H9 (cell line): ENCODE measurements around the gene DGKD. TPM values are rescaled to one million over a fixed set of nuclear protein-coding genes. Genes with fewer than 3 reads are reported as not detected.

ENCODE experiments used
- DNase-seq: peaks from one replicate; pipeline ENCODE4 v3.0.0-alpha.2; 2017
- H2AFZ ChIP-seq: one replicate; pipeline ENCODE4 v1.6.1; 2013; ENCODE audit warnings: mild to moderate bottlenecking, low read length, control low read depth, moderate library complexity
- H2AK5ac ChIP-seq: 2 replicates; pipeline ENCODE4 v1.6.1; 2013; ENCODE audit warnings: low read length, control low read depth, mixed read lengths; ENCODE audit not compliant: insufficient read length
- H2BK120ac ChIP-seq: one replicate; pipeline ENCODE4 v1.6.1; 2013; ENCODE audit warnings: low read depth, mild to moderate bottlenecking, low read length, control low read depth, inconsistent platforms; ENCODE audit not compliant: poor library complexity, severe bottlenecking
- H2BK12ac ChIP-seq: 2 replicates; pipeline ENCODE4 v1.6.1; 2013; ENCODE audit warnings: low read length, control low read depth, mixed read lengths, low read depth; ENCODE audit not compliant: insufficient read length
- H2BK15ac ChIP-seq: 2 replicates; pipeline ENCODE4 v1.6.1; 2013; ENCODE audit warnings: low read depth, low read length, control low read depth
- H2BK20ac ChIP-seq: one replicate; pipeline ENCODE4 v1.6.1; 2013; ENCODE audit warnings: low read depth, mild to moderate bottlenecking, low read length, control low read depth, inconsistent platforms; ENCODE audit not compliant: poor library complexity, severe bottlenecking
- H2BK5ac ChIP-seq: 2 replicates; pipeline ENCODE4 v1.6.1; 2013; ENCODE audit warnings: low read length, control low read depth, mixed read lengths; ENCODE audit not compliant: insufficient read length
- H3K14ac ChIP-seq: 2 replicates; pipeline ENCODE4 v1.6.1; 2013; ENCODE audit warnings: low read length, control low read depth; ENCODE audit not compliant: insufficient read depth
- H3K18ac ChIP-seq: 2 replicates; pipeline ENCODE4 v1.6.1; 2013; ENCODE audit warnings: low read depth, mild to moderate bottlenecking, mixed read lengths, low read length, control low read depth; ENCODE audit not compliant: insufficient read length
- H3K23ac ChIP-seq: 2 replicates; pipeline ENCODE4 v1.6.1; 2013; ENCODE audit warnings: low read length, control low read depth, mixed read lengths, low read depth; ENCODE audit not compliant: insufficient read length
- H3K23me2 ChIP-seq: 2 replicates; pipeline ENCODE4 v1.6.1; 2013; ENCODE audit warnings: low read depth, mild to moderate bottlenecking, mixed read lengths, low read length, control low read depth; ENCODE audit not compliant: insufficient read length, poor library complexity, severe bottlenecking
- H3K27ac ChIP-seq: 2 replicates; pipeline ENCODE4 v1.5.1; 2013; ENCODE audit warnings: low read length, control low read depth, mixed read lengths, low read depth; ENCODE audit not compliant: insufficient read length
- H3K27me3 ChIP-seq: 2 replicates; pipeline ENCODE4 v1.6.1; 2013; ENCODE audit warnings: low read length, control low read depth, inconsistent platforms; ENCODE audit not compliant: insufficient read depth
- H3K4ac ChIP-seq: 2 replicates; pipeline ENCODE4 v1.6.1; 2013; ENCODE audit warnings: low read depth, mild to moderate bottlenecking, control low read depth, inconsistent platforms, low read length, moderate library complexity
- H3K4me1 ChIP-seq: 2 replicates; pipeline ENCODE4 v1.6.1; 2013; ENCODE audit warnings: low read length, control low read depth, inconsistent platforms; ENCODE audit not compliant: insufficient read depth
- H3K4me2 ChIP-seq: 2 replicates; pipeline ENCODE4 v1.6.1; 2013; ENCODE audit warnings: low read length, control low read depth, mixed read lengths; ENCODE audit not compliant: insufficient read length, insufficient read depth
- H3K56ac ChIP-seq: 2 replicates; pipeline ENCODE4 v1.6.1; 2013; ENCODE audit warnings: low read depth, mild to moderate bottlenecking, mixed read lengths, low read length, control low read depth; ENCODE audit not compliant: insufficient read length
- H3K79me1 ChIP-seq: 2 replicates; pipeline ENCODE4 v1.6.1; 2013; ENCODE audit warnings: low read depth, mild to moderate bottlenecking, moderate library complexity, low read length, control low read depth, inconsistent platforms; ENCODE audit not compliant: insufficient read depth, poor library complexity, severe bottlenecking
- H3K79me2 ChIP-seq: 2 replicates; pipeline ENCODE4 v1.6.1; 2013; ENCODE audit warnings: low read length, control low read depth, inconsistent platforms; ENCODE audit not compliant: insufficient read depth
- H3K9ac ChIP-seq: 2 replicates; pipeline ENCODE4 v1.6.1; 2013; ENCODE audit warnings: low read length, control low read depth, mixed read lengths; ENCODE audit not compliant: insufficient read length; ENCODE audit errors: extremely low read depth
- H3K9me3 ChIP-seq: one replicate; pipeline ENCODE4 v1.6.1; 2013; ENCODE audit warnings: low read depth, low read length, inconsistent platforms; ENCODE audit not compliant: control insufficient read depth
- H3T11ph ChIP-seq: one replicate; pipeline ENCODE4 v1.6.1; 2013; ENCODE audit warnings: mild to moderate bottlenecking, low read length, control low read depth, inconsistent platforms
- H4K20me1 ChIP-seq: one replicate; pipeline ENCODE4 v1.6.1; 2013; ENCODE audit not compliant: control insufficient read depth, insufficient read length, insufficient read depth
- H4K5ac ChIP-seq: 2 replicates; pipeline ENCODE4 v1.6.1; 2013; ENCODE audit warnings: low read depth, mild to moderate bottlenecking, mixed read lengths, low read length, control low read depth; ENCODE audit not compliant: insufficient read length
- H4K8ac ChIP-seq: replicated peaks from 2 replicates; pipeline ENCODE4 v1.6.1; 2013; ENCODE audit warnings: low read length, control low read depth, mixed read lengths, low read depth; ENCODE audit not compliant: insufficient read length
- H4K91ac ChIP-seq: 2 replicates; pipeline ENCODE4 v1.6.1; 2013; ENCODE audit warnings: low read depth, mild to moderate bottlenecking, moderate library complexity, mixed read lengths, low read length, control low read depth; ENCODE audit not compliant: insufficient read length
- H3K27ac Mint-ChIP-seq, 3 experiments: 2 replicates in 2 of 3; 3 replicates in 1 of 3; pipeline ENCODE4 v1.8.0; 2020 to 2021; ENCODE audit warnings: mixed read lengths in 3 of 3, mild to moderate bottlenecking in 1 of 3, moderate library complexity in 1 of 3
- H3K27me3 Mint-ChIP-seq: 2 replicates; pipeline ENCODE4 v1.8.0; 2021; ENCODE audit warnings: low read depth, mild to moderate bottlenecking, moderate library complexity, mixed read lengths
- H3K36me3 Mint-ChIP-seq, 3 experiments: 2 replicates in 2 of 3; 3 replicates in 1 of 3; pipeline ENCODE4 v1.8.0; 2020 to 2021; ENCODE audit warnings: low read depth in 3 of 3, mixed read lengths in 3 of 3; ENCODE audit not compliant: insufficient read depth in 1 of 3
- H3K4me1 Mint-ChIP-seq, 2 experiments: 2 replicates each; pipeline ENCODE4 v1.8.0; 2020; ENCODE audit warnings: mixed read lengths in 2 of 2
- H3K4me3 Mint-ChIP-seq, 2 experiments: 2 replicates in 1 of 2; 3 replicates in 1 of 2; pipeline ENCODE4 v1.8.0; 2020 to 2021; ENCODE audit warnings: mild to moderate bottlenecking in 2 of 2, mixed read lengths in 2 of 2, moderate library complexity in 1 of 2
- H3K9me3 Mint-ChIP-seq, 2 experiments: 2 replicates in 1 of 2; 3 replicates in 1 of 2; pipeline ENCODE4 v1.8.0; 2020; ENCODE audit warnings: mild to moderate bottlenecking in 2 of 2, mixed read lengths in 2 of 2, moderate library complexity in 1 of 2
- CTCF ChIP-seq: fragments of 200-600 bp; sonication (generic); conservative IDR thresholded peaks from 3 replicates; pipeline ENCODE4 v1.8.0; 2021; ENCODE audit warnings: antibody characterized with exemption, mild to moderate bottlenecking
- WGBS: extraction: QIAGEN DNeasy Blood & Tissue Kit; methylation state at CpG from one replicate; pipeline ENCODE4 v1.1.7; 2013; ENCODE audit warnings: missing lambda C conversion rate, low lambda C conversion rate, mixed read lengths; ENCODE audit not compliant: insufficient read length; ENCODE audit errors: extremely low coverage; 5-methylcytosine and 5-hydroxymethylcytosine counted together
- total RNA-seq: library from RNA; stranded (reverse); gene quantifications from 2 replicates; pipeline ENCODE4 v1.2.1, GENCODE V29; 2021

Gene DGKD
- total RNA-seq, 1 experiment from 2014 or later, result 20.7 TPM

- DNase-seq, result no peak
- H3K4me3 Mint-ChIP-seq, result no peak overlapping the region
- H3K4ac ChIP-seq, result no peak overlapping the region
- H3K14ac ChIP-seq, result no peak overlapping the region
- no peak overlapping the region for H2AK5ac ChIP-seq
- no peaks in the 10 kb centered on the region for H3K4me1 ChIP-seq
- no peak overlapping the region for H2AFZ ChIP-seq
- peaks cover 4 to 6% of the 10 kb centered on the region in 2 experiments for H3K4me1 Mint-ChIP-seq
- H3K27me3 ChIP-seq, result no peaks in the 10 kb centered on the region
- no peaks in the 10 kb centered on the region; the same call in 1 of the 2 replicates for H3K27me3 Mint-ChIP-seq
- no peaks in the 10 kb centered on the region for H3K79me1 ChIP-seq
- H4K5ac ChIP-seq, result no peak overlapping the region
- no peak overlapping the region for H3K23ac ChIP-seq
- H3K27ac Mint-ChIP-seq, result no peak overlapping the region; a peak in 1 of 7 replicates
- H3K4me2 ChIP-seq, result no peak overlapping the region
- H2BK5ac ChIP-seq, result no peak overlapping the region
- no peaks in the 10 kb centered on the region for H3K9me3 ChIP-seq
- H4K20me1 ChIP-seq, result peaks cover 2% of the 10 kb centered on the region
- no peak overlapping the region for H2BK20ac ChIP-seq
- H2BK15ac ChIP-seq, result no peak overlapping the region
- TF ChIP-seq CTCF, result no peak
- no peak overlapping the region for H4K91ac ChIP-seq
- H3K79me2 ChIP-seq, result no peaks in the 10 kb centered on the region
- WGBS, result no CpG with 5 or more reads among the region's 14 CpGs
- H3K36me3 Mint-ChIP-seq, result peaks cover 20 to 40% (median 31%) of the 10 kb centered on the region in 3 experiments; a peak in 6 of 7 replicates
- H4K8ac ChIP-seq, result no peak overlapping the region
- no peak overlapping the region for H3K9ac ChIP-seq
- H2BK120ac ChIP-seq, result no peak overlapping the region
- H3K27ac ChIP-seq, result no peak overlapping the region
- H3K9me3 Mint-ChIP-seq, result no peaks in the 10 kb centered on the region
- no peak overlapping the region for H3K18ac ChIP-seq
- H3K23me2 ChIP-seq, result no peaks in the 10 kb centered on the region
- H2BK12ac ChIP-seq, result no peak overlapping the region
- H3T11ph ChIP-seq, result no peak overlapping the region
- no peak overlapping the region for H3K56ac ChIP-seq
Measured at GRCh38 chr2:233470839-233471238, 116.5 kb downstream of the DGKD start.
